Skin epidermis (tissue), 12 donors: Measurements from ENCODE around the gene TFF2.
A peak's percentile ranks its signal among the peaks of the same experiment; 100 is the strongest.

ENCODE experiments used
- H3K27ac ChIP-seq, 21 experiments: fragments of 200-600 bp; sonication (generic) in 11 of 21; one replicate each; pipeline ENCODE4 v1.5.0; 2020; ENCODE audit warnings: mild to moderate bottlenecking in 3 of 21, inconsistent platforms in 2 of 21, moderate library complexity in 2 of 21
- H3K4me3 ChIP-seq, 7 experiments: fragments of 200-600 bp; sonication (generic) in 2 of 7; one replicate each; pipeline ENCODE4 v1.5.0; 2020; ENCODE audit warnings: inconsistent platforms in 2 of 7, mild to moderate bottlenecking in 2 of 7, moderate library complexity in 1 of 7

TFF2 gene

DNA sequence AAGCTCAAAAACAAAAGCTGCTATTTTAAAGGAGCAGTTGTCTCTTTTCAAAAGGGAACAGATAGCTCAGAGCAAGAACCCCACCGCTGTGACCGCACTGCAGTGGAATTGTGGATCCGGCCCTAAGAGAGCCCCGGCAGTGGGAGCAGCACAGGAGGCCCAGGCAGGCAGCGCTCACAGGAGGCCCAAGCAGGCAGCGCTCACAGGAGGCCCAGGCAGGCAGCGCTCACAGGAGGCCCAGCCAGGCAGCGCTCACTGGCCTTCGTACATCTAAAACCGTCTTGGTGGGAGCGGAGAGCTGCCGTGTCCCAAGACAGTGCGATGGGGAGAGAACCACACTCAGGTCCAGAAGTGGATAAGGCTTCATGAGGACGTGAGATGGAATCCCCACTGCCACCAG is 39.6 kb downstream of the TFF2 start:
- Histone ChIP-seq H3K27ac (no peak overlapping the region), H3K4me3 (no peak overlapping the region)

DNA sequence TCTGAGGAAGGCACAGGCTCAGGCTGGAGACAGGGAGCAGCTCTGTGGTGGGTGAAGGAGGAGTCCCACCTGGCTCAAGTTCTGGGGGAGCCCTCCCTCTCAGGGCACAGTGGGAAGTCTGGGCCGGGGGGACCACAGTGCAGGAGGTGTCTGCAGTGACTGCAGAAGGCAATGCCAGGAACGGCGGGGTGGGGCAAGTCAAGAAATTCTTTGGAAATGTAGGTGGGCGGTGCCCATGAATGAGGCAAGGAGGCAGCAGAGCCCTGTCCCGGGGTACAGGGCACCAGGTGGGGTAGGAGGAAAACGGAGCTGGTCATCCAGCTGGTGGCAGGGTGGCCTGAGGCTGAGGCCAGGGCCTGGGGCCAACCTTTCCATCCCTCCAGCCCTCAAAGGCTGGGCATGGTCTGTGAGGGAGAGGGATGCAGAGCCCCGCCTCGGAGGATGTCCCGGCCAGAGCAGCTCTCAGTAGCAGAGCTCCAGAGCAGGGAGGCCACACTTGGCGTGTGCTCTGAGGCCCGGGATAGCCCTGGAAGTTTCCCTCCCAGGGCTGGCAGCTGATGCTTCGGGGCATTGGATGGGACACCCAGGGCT is 40.3 kb downstream of the TFF2 start:
- Histone ChIP-seq H3K27ac (no peak overlapping the region), H3K4me3 (no peak overlapping the region)

DNA sequence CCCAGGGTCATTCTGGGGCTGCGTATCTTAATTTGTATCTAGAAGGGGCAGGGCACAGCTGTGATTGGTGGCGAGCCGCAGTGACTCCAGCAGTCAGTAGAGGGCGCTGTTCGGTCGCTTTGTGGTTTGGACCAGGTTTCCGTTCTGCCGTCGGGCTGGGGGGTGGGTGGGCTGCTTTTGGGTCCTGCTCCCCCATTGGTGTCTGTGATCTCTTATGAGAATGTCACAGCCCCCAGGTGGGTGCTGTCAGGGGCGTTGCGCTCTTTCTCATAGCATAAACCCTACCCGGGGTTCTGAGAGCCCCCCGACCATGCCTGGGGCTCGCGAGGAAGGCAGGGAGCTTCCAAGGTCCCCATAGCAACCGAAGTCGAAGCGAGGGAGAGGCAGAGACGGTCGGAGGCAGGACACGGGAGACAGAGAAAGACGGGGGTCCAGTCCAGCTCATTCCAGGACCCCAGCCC is 41.0 kb downstream of the TFF2 start:
- Histone ChIP-seq H3K27ac (no peak overlapping the region), H3K4me3 (no peak overlapping the region)

DNA sequence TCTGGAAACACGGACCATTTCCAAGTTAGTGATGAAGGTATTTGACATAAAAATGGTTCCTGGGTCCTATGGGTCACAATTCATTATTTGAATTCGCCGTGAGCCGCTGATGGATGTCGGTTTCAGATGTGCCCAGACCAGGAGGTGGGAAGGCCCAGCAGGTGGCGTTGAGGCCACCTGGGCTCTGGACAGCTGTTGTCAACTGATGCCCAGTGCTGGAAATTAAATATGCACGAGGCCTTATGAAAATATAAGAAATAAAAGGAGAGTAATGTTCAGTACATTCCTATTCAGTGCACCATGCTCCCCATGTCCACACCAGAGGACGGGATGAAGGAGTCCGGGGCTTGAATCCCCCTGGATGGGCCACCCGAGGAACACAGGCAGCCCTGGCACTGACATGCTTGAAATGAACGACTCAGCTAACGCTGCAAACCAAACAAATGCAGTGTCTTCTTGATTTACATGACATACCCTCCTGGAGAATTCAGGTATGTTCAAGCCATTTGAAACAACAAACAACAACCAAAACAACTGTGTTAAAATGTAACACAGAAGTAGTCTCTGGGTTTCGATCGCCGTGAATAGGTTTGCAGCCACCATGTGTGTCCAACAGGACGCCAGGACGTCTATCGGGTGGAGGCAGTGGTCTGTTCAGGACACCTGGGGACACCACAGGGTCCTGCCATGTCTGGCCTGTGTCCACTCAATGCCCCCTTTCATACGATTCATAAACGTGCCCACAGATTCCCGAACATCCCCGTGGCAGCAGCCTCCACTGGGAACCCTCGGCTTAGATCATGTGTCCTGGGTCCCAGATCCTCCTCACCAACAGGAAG is 41.7 kb downstream of the TFF2 start:
- H3K4me3 ChIP-seq, result no peak overlapping the region
- no peak overlapping the region for H3K27ac ChIP-seq

DNA sequence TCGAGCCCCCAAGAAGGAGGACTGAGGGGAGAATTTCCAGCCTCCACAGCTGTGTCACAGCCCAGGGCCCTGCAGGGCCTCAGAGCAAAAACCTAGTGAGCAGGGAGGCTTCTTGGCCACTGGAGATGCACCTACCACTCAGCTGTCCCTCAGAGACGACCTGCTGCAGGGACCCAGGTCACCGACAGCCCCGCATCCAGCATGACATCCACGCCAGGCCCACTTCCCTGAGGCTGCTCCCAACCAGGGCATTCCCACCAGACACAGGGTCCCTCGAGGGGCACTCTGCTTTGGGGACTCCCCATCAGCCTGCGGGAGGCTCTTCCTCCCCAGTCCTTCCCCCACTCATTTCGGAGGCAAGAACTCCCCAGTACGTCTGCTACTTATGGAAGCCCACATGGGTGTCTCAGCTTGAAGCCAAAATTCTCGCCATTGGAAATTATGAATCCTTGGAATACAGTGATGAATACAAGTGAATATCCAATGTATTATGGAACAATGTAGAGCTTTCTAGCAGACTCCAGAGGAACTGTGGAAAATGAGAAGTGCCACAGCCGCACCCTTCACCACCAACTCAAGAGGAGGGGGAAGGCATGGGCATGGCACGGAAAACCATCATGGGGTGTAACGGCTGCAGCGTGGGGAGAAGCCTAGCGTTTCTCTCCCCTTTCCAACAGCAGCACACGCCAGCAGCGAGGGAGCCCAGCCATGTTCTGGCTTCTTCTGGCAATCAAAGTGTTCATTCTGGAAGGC is 42.5 kb downstream of the TFF2 start:
- Histone ChIP-seq H3K27ac (no peak overlapping the region), H3K4me3 (no peak overlapping the region)

DNA sequence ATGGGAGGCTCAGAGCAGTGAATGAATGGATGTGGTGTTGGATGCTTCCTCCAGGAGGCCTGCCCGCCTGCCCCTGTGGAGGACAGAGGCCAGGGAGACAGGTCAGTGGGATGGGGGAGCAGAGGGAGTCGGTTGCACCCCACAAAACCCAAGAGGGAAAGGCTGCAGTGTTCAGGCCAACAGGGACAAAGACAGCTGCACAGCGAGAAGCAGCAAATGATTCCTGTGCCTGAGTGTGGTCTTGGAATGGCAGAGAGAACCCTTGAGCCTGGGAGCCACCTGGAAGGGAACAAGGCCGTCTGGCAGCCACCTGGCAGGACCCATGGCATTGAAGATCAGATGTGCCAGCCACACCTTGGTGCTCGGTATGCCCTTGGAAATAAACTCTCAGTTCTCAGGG is 43.7 kb downstream of the TFF2 start:
- no peak overlapping the region for H3K27ac ChIP-seq
- no peak overlapping the region for H3K4me3 ChIP-seq

DNA sequence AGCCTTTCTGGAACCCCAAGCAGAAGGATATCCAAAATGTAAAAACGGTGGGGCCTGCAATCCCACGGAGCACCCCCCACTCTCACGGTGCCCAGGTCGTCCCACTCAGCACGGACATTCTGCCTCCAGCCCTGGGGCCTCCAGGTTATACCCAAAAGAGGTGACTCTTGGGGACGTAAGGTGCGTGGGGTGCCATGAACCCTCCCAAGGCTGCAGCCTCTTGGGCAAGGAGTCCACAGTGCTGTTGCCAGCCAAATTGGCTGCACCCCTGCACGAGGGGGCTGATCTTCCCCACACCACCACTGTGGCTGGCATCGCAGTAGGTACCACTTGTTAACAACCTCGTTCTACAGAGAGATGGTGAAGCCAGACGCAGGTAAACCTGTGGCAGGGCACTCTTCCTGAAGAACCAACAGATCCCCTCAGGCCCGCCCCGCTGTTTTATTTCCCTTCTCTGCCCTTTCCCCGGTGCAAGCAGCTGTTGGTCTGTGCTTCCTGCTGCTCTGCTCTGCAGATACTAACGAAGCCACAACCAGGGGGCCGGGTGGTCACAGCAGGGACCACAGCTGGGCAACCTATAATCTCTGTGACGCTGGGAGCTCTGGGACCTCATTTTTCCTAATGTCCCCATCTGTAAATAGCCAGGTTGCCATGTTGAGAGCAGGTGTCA is 44.3 kb downstream of the TFF2 start:
- H3K4me3 ChIP-seq, result no peak overlapping the region
- H3K27ac ChIP-seq, result no peak overlapping the region

DNA sequence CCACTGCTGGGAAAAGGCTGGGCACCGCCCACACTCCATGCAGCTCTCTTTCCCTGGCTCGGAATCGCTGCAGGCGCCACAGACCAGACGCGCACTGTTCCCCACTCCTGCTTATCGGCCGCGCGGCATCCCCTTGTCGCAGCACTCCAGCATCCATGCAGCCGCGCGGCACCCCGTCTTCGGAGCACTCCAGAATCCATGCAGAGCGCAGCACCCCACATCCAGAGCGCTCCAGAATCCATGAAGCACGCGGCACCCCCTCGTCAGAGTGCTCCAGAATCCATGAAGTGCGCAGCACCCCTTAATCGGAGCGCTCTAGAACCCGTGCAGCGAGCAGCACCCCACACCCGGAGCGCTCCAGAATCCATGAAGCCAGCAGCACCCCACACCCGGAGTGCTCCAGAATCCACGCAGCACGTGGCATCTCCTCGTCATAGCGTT is 45.1 kb downstream of the TFF2 start:
- Histone ChIP-seq H3K4me3 (no peak overlapping the region), H3K27ac (no peak overlapping the region)

DNA sequence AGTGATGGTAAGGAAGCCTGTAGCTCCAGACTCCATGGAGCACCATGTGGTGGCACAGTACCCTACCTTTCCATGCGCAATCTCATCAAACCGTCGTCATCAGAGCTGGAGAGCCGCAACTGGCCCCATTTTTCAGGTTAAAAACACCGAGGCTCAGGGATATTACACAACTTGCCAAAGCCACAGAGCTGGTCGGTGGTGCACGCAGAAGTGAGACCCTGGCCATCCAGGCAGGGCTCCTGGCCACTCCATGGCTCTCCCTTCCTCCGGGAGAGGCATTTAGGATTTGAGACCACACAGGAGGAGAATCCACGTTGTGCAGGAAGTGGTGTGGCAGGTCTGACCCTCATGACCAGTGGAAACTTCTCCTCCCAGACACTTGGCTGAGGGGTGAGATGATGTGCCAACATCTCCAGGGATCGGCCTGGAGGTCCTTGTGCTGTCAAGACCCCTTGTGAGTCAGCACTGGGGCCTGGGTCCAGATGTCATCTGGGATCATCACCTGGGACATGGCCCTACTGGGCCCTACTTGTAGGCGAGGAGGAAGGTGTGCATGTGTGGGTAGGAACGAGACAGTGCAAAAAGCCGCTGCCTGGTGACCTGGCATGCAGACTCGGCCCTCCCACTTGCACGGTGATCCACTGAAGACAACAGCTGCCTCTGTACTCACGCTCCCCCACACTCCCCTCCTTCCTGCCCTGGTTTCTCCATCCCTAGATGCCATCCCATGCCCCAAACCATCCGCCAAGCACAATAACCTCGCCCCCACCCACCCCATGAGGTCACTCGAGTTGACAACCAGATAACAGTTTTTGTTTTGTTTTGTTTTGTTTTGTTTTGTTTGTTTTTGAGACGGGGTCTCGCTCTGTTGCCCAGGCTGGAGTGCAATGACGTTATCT is 46.0 kb downstream of the TFF2 start:
- Histone ChIP-seq H3K4me3 (no peak overlapping the region), H3K27ac (no peak overlapping the region)

DNA sequence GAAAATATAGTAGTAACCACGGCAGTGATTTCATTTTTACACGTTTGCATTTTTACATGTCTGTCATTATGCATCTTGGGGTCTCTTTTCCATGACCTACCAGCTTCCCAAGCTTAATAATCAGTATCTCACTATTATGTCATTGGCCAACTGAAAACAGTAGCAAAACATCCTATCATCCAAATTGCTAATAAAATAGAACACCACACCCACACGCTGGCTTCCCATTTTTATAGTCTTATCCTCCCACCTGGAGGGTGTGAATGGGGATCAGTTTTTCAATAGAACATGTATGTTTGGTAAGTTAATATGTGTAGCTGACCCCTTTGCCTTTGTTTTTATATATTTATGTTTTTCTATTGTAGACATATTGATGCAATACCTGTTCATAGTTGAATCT is 47.4 kb downstream of the TFF2 start:
- no peak overlapping the region for H3K27ac ChIP-seq
- no peak overlapping the region for H3K4me3 ChIP-seq

DNA sequence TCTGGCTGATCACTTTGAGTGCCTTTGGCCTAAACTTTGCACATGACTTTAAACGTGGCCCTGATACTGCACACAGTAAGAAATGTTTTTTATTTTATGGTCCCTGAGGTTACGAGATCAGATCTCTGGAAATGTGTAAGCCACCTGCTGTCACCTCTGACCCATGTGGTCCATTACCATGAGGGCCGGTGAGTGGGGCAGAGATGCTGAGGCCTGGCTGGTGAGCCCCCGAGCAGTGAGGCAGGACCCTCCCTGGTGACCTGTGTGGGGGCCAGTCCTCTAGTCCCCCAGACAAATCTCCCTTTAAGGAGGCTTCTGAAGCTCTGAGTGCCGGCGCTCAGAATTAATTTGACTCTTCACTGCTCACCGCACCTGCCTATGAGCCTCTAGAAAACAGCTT is 48.0 kb downstream of the TFF2 start:
- H3K4me3 ChIP-seq, result no peak overlapping the region
- peak overlapping the region in 3 of 21 experiments; percentile 4 to 85 (median 59) for H3K27ac ChIP-seq

DNA sequence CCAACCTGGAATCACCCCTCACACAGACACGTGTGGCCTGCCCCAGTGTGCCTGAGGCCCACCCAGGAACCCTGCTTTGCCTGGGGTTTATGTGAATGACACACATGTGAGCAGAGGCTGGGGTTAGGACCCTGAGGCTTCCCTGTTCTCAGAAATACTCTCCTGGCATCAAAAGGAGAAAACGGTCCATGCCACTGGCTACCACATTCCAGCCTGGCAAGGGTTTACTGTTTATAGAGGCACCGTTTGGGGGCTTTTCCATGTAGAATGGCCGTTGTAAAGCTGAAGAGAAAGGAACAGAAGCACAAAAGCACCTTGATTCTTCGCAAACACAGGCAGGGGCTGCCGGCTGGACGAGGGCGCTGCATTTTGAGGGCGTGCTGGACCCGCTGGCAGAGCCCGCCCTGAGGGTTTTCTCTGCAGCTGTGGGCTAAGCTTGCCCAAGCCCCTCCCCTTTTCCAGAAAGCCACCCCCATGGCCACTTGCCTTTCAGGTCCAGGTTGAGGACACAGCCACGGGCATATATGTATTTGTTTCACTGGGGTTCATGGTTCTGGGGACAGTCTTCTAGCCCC is 48.6 kb downstream of the TFF2 start:
- Histone ChIP-seq H3K27ac (peak overlapping the region in 10 of 21 experiments; percentile 4 to 85 (median 50)), H3K4me3 (no peak overlapping the region)

DNA sequence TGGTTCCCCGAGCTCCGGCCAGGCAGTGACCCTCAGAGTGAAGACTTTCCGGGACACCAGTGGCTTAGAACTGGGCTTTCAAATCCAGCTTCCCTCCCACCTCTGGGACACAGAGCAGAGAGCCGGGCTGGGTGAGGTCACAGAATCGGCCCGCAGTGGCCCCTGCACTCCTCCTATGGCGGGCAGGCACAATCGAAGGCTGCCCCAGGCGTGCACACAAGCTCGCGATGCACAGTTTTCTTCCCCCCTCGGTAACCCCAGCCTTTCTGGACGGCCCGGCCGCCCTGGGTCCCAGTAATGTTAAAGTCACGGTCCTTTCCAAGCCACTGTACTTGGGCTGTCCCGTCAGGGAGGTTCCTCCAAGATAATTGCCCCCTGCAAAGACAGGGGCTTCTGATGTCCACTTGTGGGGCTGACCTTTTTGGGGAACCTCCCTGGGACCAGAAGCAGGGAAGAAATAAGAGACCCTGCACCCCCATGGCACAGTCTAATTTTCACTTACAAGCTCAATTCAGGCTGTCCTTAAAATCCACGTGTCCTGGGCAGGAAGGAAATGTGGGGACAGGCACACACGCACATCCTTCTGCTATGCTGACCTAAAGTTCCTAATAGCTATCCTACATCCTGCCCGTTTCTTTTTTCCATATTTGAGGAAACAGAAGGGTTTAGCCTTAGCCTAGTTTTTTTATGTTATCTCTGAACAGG is 49.3 kb downstream of the TFF2 start:
- H3K27ac ChIP-seq, result peak overlapping the region in 11 of 21 experiments; percentile 27 to 85 (median 58)
- H3K4me3 ChIP-seq, result no peak overlapping the region

DNA sequence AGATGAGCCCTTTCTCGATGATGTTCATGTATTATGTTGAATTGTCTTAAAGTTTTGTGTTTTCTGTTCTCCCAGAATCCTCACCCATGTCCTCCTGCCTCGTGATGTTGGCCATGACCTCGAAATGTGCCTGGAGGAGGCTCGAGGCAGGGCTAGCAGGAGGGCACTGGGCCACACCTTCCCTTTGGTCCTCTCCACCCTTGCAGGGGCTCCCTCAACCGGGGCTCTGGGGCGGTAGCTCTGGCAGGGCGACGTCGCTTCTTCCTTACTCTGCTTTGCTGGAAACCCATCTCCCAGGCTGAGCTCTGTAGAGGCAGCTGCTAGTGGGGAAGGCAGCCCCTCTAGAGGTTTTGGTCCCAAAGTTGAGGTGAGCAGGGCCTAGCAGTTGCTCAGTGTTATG is 49.8 kb downstream of the TFF2 start:
- Histone ChIP-seq H3K4me3 (no peak overlapping the region), H3K27ac (peak overlapping the region in 8 of 21 experiments; percentile 17 to 85 (median 60))

DNA sequence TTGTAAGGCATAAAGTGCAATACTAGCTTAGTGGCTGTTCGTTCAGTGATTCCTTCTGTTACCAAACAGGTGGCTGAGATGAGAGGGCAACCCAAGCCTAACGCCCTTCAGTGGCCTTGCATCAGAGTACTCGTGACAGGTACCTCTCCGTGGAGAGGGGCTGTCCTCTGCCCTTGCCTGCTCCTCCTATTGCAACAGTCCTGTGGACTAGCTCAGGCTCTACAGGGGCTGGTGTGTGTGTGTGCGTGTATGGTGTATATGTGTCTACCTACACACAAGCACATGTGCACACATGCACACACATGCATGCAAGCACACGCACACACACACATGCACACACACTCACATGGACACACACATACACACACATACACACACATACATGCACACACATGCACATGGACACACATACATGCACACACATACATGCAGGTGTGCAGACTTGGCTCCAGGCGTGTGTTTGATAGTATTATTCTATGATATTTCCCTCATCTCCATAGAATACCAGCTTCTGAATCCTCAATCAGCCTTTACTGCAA is 50.7 kb downstream of the TFF2 start:
- Histone ChIP-seq H3K27ac (peak overlapping the region in 1 of 21 experiments; percentile 17), H3K4me3 (no peak overlapping the region)

DNA sequence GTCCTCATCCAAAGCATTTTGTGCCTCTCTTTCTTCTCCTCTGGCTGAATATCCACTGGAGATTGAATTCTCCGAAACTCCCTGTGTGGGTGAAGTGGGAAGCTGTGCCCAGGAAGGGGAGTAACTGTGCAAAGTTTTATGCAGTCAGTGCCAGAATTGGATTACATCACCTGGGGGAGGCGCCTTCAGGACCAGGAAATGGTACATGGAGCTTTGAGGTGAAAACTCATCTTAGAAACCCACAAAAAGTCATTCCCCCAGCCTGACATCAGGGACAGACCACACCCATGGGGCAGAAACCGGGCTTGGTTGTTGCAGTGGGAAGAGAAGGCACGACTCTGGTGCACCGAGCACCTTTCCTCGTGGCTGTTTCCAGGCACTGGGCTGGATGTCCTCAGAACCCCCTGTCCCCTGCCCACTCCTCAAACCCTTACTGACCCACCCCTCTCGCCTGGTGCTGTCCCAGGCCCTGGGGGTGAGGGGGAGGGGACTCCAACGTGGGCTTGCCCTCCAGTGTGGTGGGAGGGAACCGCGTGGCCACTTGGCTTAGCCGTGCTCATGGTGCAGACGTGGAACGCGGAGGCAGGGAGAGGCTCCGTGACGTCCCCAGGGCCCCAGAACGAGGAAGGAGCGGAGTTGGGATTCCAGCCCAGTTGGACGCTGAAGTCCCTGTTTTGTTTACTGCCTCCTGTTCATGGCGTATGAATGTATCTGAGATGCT is 51.3 kb downstream of the TFF2 start:
- Histone ChIP-seq H3K27ac (peak overlapping the region in 6 of 21 experiments; percentile 0 to 58 (median 22)), H3K4me3 (no peak overlapping the region)

DNA sequence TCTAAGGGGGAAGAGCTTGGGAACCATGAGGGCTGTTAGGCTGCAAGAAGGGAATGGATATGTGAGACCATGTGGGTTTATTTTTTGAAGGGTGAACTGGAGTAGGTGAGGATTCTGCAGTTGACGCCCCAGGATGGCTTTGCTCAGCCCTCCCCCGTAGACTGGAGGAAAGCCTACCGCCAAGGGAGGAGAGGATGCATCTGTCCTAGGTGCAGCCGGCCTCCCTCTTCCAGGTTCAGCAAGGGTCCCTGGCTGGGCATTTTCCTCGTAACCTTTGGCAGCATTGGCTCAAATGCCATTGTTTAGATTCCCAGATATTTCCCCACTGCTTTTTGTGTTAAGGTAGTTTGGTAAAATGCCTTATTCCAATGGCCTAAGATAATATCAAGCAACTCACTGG is 52.1 kb downstream of the TFF2 start:
- H3K4me3 ChIP-seq, result no peak overlapping the region
- H3K27ac ChIP-seq, result peak overlapping the region in 1 of 21 experiments; percentile 0
